Ovary (tissue), 9 donors: ENCODE data around the gene LMAN2L. TPM values are rescaled to one million over a fixed set of nuclear protein-coding genes. Genes with fewer than 3 reads are reported as not detected.

Experiments
- DNase-seq, 5 donors: peaks; one replicate each; pipeline ENCODE4 v3.0.0-alpha.2; 2019 to 2020
- H3K27ac ChIP-seq, 2 donors: fragments of 200-600 bp; one replicate each; pipeline versions ENCODE4 v1.5.1 to v1.8.0; 2019 to 2022
- H3K27me3 ChIP-seq: fragments of 200-600 bp; one replicate; pipeline ENCODE4 v1.8.0; 2022
- H3K36me3 ChIP-seq: fragments of 200-600 bp; sonication (generic); one replicate; pipeline ENCODE4 v1.5.1; 2019
- H3K4me1 ChIP-seq: one replicate; pipeline ENCODE4 v1.8.1; 2013; ENCODE audit warnings: mild to moderate bottlenecking, moderate library complexity; ENCODE audit not compliant: insufficient read depth
- H3K4me3 ChIP-seq: fragments of 200-600 bp; sonication (generic); one replicate; pipeline ENCODE4 v1.5.1; 2017
- H3K9me3 ChIP-seq, 2 donors: fragments of 200-600 bp in 1 of 2; sonication (generic) in 1 of 2; one replicate each; pipeline versions ENCODE4 v1.5.1 to v1.8.1; 2013 to 2019; ENCODE audit warnings: mild to moderate bottlenecking in 1 of 2, moderate library complexity in 1 of 2
- EP300 ChIP-seq: sonication (generic); formaldehyde crosslinking; IDR thresholded peaks from one replicate; pipeline ENCODE4 v1.6.1; 2017; ENCODE audit warnings: antibody characterized with exemption
- POLR2A ChIP-seq: fragments of 450-650 bp; IDR thresholded peaks from one replicate; pipeline ENCODE4 v1.6.1; 2017; ENCODE audit warnings: antibody characterized with exemption, mild to moderate bottlenecking, moderate library complexity
- WGBS, 3 donors: extraction: QIAGEN DNeasy Blood & Tissue Kit in 1 of 3; methylation state at CpG; one replicate each; pipeline versions ENCODE4 v1.1.5 to v1.1.7; 2013 to 2017; 5-methylcytosine and 5-hydroxymethylcytosine counted together
- intact Hi-C, 4 donors: fragments of 100-400 bp; cut with DNase I; formaldehyde crosslinking; loops; one replicate each; pipeline versions ENCODE4 v1.11.0 to v1.15.1; 2022 to 2023
- polyA plus RNA-seq, 2 donors: library from polyadenylated mRNA; stranded (reverse); fragments of 200-250 nt in 1 of 2; fragments of 350-450 nt in 1 of 2; fragmentation: Illumina TruSeq in 1 of 2; extraction: RNeasy Lipid Tissue Mini Kit (QIAGEN cat#74804) in 1 of 2; gene quantifications; one replicate each; pipeline ENCODE4 v1.2.3, GENCODE V29; 2013 to 2014
- total RNA-seq, 7 donors: library from RNA; depleted of rRNA in 2 of 7; stranded (reverse); fragments of >200 nt in 2 of 7; fragmentation: NEBNext Ultra II Directional in 3 of 7; extraction: Animal tissue kit (Norgen Biotek cat#: 25700) in 3 of 7; gene quantifications; one replicate each; pipeline versions ENCODE4 v1.1.0 to v1.2.4, GENCODE V29; 2016 to 2023
- TF ChIP-seq, protein P1 (sequence below), 3 donors: fragments of 450-650 bp in 2 of 3; fragments of 200-600 bp in 1 of 3; IDR thresholded peaks; one replicate each; pipeline versions ENCODE4 v1.5.1 to v1.8.0; 2016 to 2022; ENCODE audit warnings: antibody characterized with exemption in 3 of 3, mild to moderate bottlenecking in 1 of 3
- donor health status: DM: no; HTN: no; CAD: no; lungs with moderate emphysema.
- donor health status: DM: no; HTN: no; CAD: no.
- donor health status: Bipolar disorder and iron deficiency.
- donor health status: DM: yes; HTN: yes; CAD: no.
- donor health status: DM: no; HTN: no; CAD: no.
- donor health status: DM: yes; HTN: yes; CAD: no.

LMAN2L gene
- total and polyA plus RNA-seq, 9 donors: 14.8 to 41.6 (median 23.1) TPM

DNA sequence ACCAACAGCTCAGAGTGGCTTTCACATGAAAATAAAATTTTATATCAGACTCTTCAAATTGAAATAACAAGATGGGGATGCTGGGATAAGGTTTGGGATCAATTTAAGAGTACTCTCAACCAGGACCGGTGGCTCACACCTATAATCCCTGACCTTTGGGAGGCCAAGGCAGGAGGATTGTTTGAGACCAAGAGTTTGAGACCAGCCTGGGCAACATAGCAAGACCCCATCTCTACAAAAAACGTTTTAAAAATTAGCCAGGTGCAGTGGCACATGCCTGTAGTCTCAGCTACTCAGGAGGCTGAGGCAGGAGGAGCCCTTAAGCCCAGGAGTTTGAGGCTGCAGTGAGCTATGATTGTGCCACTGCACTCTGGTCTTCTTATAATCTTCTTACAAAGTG is 2.6 kb downstream of the LMAN2L start:
- TF ChIP-seq EP300 (no peak), POLR2A (no peak)
- TF ChIP-seq, protein P1, sequence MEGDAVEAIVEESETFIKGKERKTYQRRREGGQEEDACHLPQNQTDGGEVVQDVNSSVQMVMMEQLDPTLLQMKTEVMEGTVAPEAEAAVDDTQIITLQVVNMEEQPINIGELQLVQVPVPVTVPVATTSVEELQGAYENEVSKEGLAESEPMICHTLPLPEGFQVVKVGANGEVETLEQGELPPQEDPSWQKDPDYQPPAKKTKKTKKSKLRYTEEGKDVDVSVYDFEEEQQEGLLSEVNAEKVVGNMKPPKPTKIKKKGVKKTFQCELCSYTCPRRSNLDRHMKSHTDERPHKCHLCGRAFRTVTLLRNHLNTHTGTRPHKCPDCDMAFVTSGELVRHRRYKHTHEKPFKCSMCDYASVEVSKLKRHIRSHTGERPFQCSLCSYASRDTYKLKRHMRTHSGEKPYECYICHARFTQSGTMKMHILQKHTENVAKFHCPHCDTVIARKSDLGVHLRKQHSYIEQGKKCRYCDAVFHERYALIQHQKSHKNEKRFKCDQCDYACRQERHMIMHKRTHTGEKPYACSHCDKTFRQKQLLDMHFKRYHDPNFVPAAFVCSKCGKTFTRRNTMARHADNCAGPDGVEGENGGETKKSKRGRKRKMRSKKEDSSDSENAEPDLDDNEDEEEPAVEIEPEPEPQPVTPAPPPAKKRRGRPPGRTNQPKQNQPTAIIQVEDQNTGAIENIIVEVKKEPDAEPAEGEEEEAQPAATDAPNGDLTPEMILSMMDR (IDR thresholded peaks at IDR 0.05): no peak
- Histone ChIP-seq H3K27me3 (no peaks in the 10 kb centered on the region), H3K27ac (no peak overlapping the region), H3K4me3 (no peak overlapping the region), H3K36me3 (no peaks in the 10 kb centered on the region), H3K4me1 (peaks cover 8% of the 10 kb centered on the region), H3K9me3 (no peaks in the 10 kb centered on the region)
- no peak for DNase-seq
- intact Hi-C loops: no loop called here
- WGBS, 3 donors: 68 to 78% (median 74%) methylated on average over 2 of the region's 2 CpGs

DNA sequence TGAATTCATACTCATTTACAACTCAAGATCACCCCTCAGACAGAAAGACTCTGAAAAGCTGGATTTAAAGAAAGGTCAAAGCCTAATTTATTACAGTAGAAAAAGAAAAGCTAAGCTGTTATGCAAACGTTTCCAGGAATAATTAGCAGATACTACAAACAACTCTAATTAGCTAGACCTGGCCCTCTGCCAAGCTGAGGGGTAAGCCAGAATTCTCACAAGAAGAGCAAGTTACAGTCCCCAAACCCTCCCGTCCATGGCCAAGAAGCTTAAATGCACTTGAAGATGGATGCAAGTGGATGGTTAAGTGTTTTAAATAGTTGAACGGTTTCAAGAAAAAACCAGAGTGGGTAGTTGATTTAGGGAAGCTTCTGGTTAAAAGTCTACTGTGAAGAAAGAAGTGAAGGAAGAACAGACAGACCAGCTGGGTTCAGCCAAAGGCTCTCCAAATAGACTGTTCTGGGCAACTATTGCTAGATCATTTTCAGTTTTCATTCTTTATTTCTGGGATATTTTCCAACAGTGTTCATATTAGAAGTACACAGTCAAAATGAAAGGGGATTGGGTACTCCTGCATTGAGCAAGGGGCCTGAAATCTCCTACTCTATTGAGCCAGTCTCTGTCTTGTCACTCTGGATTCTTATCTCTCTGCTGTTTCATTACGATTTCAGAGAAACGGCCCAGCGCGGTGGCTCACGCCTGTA is 4.8 kb downstream of the LMAN2L start:
- Histone ChIP-seq H3K4me3 (no peak overlapping the region), H3K9me3 (no peaks in the 10 kb centered on the region), H3K27me3 (no peaks in the 10 kb centered on the region), H3K36me3 (no peaks in the 10 kb centered on the region), H3K4me1 (peaks cover 8% of the 10 kb centered on the region), H3K27ac (peak overlapping the region in 1 of 2 donors; percentile 54)
- TF ChIP-seq POLR2A: no peak
- TF ChIP-seq, protein P1 (IDR thresholded peaks at IDR 0.05): no peak
- TF ChIP-seq EP300: no peak
- DNase-seq: peak; percentile 21 to 78 (median 52)
- intact Hi-C loops: no loop called here
- 10 to 24% (median 13%) methylated on average over 8 of the region's 8 CpGs for WGBS, 3 donors

DNA sequence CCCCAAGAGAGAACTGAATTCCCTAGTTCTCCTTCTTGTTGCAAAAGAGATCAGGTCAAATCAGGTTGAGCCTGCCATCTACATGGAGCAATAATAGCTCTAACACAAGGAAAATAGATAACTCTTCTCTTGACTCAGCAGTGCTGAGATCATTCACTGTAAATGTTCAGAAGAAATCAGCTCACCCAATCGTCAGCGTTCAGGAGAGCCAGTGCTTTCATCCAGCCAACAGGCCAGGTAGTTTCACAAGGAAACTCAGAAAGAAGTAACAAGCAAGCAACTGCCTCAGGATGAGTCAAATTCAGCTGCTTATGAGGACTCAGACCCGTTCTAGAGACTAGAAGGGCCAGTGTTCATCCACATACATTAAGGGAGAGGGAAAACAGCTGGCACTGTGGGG is 5.9 kb downstream of the LMAN2L start:
- no peaks in the 10 kb centered on the region for H3K36me3 ChIP-seq
- H3K4me3 ChIP-seq: no peak overlapping the region
- TF ChIP-seq EP300: no peak
- TF ChIP-seq, protein P1 (IDR thresholded peaks at IDR 0.05): no peak
- TF ChIP-seq POLR2A: no peak
- H3K27me3 ChIP-seq: no peaks in the 10 kb centered on the region
- H3K4me1 ChIP-seq: peaks cover 8% of the 10 kb centered on the region
- intact Hi-C loops: no loop called here
- no peak for DNase-seq
- no peaks in the 10 kb centered on the region for H3K9me3 ChIP-seq
- no peak overlapping the region for H3K27ac ChIP-seq
- 70 to 92% (median 88%) methylated on average over 3 of the region's 3 CpGs for WGBS, 3 donors

DNA sequence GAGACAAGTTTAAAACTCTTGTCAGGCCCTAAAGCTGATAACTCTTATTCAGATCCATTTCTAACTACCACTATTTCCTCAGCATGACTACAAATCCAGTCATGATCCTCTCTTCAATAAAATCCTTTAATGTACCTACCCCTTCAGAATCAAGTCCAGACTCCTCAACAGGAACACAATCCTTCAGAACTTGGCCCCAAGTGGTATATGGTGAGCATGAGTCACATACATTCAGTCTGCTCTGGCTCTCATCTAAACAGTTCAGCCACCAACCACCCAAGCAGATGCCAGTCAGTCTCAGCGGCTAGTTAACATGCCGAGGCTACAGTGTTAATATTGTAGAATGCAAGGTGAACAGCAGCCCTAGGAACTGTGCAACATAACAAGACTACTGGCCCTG is 9.7 kb downstream of the LMAN2L start:
- WGBS, 3 donors: 87 to 94% (median 88%) methylated on average over 2 of the region's 2 CpGs
- H3K27ac ChIP-seq: no peak overlapping the region
- H3K27me3 ChIP-seq: no peaks in the 10 kb centered on the region
- H3K36me3 ChIP-seq: no peaks in the 10 kb centered on the region
- H3K4me1 ChIP-seq: peaks cover 4% of the 10 kb centered on the region
- TF ChIP-seq EP300 (no peak), POLR2A (no peak)
- TF ChIP-seq, protein P1 (IDR thresholded peaks at IDR 0.05): no peak
- DNase-seq: no peak
- H3K4me3 ChIP-seq: no peak overlapping the region
- intact Hi-C loops: no loop called here
- no peaks in the 10 kb centered on the region for H3K9me3 ChIP-seq
